Activated naive CD4-positive, alpha-beta T cell treated with anti-CD3 and anti-CD28 coated beads, Interleukin-2, amount 10 ng/mL, durations not matched to agents 7 days and 5 days (primary cell): ENCODE measurements around the gene GSTM3.
"Not testable (repeated sequence)": the region's sequence is repeated elsewhere in the genome, so short reads cannot be mapped to it uniquely, and the experiment has no call there.

Experiments
- CTCF ChIA-PET: fragments of 350-600 bp; sonication (Branson Sonifier 250); formaldehyde crosslinking; loops from one replicate; lab custom pipeline; 2021; ENCODE audit warnings: antibody characterized with exemption; lab: Charles Lee
- DNase-seq: peaks from one replicate; pipeline ENCODE4 v3.0.0-alpha.2; 2020
- H3K27ac Mint-ChIP-seq: one replicate; pipeline ENCODE4 v1.8.0; 2021; ENCODE audit warnings: mild to moderate bottlenecking, moderate library complexity, mixed read lengths
- H3K27me3 Mint-ChIP-seq: one replicate; pipeline ENCODE4 v1.8.0; 2021; ENCODE audit warnings: mild to moderate bottlenecking, mixed read lengths
- H3K36me3 Mint-ChIP-seq: one replicate; pipeline ENCODE4 v1.8.0; 2021; ENCODE audit warnings: mixed read lengths
- H3K4me1 Mint-ChIP-seq: one replicate; pipeline ENCODE4 v1.8.0; 2021; ENCODE audit warnings: mixed read lengths
- H3K4me3 Mint-ChIP-seq: one replicate; pipeline ENCODE4 v1.8.0; 2021; ENCODE audit warnings: mild to moderate bottlenecking, moderate library complexity, mixed read lengths
- H3K9me3 Mint-ChIP-seq: one replicate; pipeline ENCODE4 v1.8.0; 2021; ENCODE audit warnings: mixed read lengths

GSTM3 gene

DNA sequence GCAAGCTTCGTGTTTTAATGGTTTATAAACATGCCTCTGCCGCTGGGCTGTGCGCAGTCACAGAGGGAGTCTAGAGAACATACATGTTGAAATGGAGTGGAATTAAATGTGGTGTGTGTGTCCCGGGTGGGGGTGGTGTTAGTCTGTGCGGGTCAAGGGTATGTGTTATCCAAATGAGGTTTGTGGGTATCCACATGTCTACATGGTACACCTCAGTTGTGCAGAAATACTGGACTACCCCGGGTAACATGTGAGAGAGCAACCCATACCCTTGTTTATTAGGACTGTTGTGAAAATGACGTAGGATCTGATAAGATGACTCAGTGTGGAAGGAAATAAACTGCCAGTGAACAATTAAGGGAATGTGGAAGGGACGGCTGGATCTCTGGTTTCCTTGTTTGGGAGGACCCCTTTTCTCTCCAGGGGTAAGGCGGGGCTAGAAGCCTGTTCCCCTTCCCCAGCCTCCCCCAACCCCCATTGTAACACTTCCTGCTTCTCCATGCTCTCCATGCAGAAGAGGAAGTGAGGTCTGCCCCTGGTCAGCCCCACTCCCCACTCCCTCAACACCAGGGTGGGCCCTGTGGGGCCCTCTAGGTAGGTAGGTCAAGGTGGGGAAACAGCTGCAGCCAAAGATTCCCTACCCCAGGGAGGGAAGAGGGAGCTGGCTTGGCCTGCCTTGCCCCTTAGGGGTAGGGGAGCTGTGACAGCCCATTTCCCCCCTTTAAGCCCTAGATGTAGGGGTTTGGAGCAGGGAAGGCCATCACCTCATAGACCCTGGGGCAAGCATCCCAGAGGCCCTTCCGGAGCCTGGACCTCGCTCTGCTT lies 22.2 kb upstream of the GSTM3 start:
- no peak overlapping the region for H3K4me3 Mint-ChIP-seq
- H3K27me3 Mint-ChIP-seq: no peaks in the 10 kb centered on the region
- no peaks in the 10 kb centered on the region for H3K36me3 Mint-ChIP-seq
- H3K4me1 Mint-ChIP-seq: no peaks in the 10 kb centered on the region
- DNase-seq: peak; percentile 14
- H3K27ac Mint-ChIP-seq: no peak overlapping the region
- H3K9me3 Mint-ChIP-seq: no peaks in the 10 kb centered on the region
- CTCF ChIA-PET: interaction anchor here (0.7 to 1.6 kb wide), 4 partner anchors 11 to 221 kb away, joined by 3 to 7 read pairs (median 4); no protein-coding TSS in a partner anchor

DNA sequence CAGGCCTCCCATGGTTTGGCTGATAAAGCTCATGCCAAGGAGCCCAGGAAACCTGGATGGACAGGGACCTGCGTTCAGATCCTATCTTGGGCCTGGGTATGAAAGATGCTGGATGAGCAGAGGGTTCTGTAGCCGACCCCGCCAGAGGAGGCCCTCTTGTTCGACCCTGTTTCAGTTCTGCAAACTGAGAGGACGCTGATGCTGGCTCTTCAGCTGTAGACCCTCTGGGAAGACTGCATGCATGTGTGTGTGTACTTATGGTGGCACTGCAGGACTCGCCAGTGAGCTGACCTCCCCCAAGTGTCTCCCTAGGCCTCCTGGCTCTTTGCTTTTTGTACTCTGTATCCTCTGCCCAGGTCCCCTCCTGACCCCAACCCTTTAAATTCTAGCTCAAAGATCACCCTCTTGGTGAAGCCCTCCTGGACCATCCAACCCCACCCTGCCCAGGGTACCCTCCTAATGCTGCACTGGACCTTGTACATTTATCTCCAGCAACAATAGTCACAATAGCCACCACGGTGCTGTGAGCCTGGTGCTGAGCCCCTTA lies 21.3 kb upstream of the GSTM3 start:
- H3K4me1 Mint-ChIP-seq: no peaks in the 10 kb centered on the region
- no peaks in the 10 kb centered on the region for H3K9me3 Mint-ChIP-seq
- H3K27ac Mint-ChIP-seq: no peak overlapping the region
- peak; percentile 20 for DNase-seq
- no peak overlapping the region for H3K4me3 Mint-ChIP-seq
- CTCF ChIA-PET: interaction anchor here (1.0 to 1.6 kb wide), 3 partner anchors 12 to 122 kb away, joined by 3 to 7 read pairs (median 4); no protein-coding TSS in a partner anchor
- H3K36me3 Mint-ChIP-seq: no peaks in the 10 kb centered on the region
- H3K27me3 Mint-ChIP-seq: peaks cover 8% of the 10 kb centered on the region

DNA sequence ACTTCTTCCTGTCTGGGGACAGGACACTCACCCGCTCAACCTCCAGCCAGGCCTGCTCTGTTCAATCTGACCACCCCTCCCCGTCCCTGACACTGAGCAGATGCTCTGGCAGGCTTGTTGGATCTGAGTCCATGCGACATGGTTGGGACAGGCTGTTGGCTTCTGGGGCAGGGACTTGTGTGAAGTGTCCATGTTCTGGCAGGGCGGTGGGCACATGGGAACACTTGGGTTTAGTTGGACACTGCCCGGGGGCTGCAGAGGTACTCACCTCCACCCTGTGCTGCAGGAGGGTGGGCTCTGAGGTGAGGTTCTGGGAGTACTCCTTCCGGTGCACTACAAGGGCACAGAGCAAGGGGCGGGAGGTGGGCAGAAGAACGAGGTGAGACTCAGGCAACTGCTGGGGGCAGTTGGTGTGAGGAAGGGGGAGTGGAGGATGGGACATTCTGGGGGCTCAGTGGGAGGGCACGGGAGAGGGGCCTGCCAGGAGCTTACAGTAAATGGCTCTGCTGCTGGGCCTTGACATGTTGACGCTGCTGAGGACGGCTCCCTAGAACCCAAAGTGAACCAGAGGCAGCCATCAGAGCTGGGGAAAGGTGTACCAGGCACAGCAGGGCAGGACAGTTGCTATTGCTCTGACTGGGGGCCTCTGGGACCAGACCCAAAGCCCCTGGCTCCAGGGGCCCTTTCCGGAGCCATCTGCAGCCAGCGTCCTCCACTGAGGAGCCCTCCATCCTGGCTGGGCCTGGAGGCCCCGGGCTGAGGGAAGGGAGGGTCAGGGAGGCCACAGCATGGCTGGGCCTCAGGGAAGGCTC lies 20.6 kb upstream of the GSTM3 start:
- no peaks in the 10 kb centered on the region for H3K4me1 Mint-ChIP-seq

DNA sequence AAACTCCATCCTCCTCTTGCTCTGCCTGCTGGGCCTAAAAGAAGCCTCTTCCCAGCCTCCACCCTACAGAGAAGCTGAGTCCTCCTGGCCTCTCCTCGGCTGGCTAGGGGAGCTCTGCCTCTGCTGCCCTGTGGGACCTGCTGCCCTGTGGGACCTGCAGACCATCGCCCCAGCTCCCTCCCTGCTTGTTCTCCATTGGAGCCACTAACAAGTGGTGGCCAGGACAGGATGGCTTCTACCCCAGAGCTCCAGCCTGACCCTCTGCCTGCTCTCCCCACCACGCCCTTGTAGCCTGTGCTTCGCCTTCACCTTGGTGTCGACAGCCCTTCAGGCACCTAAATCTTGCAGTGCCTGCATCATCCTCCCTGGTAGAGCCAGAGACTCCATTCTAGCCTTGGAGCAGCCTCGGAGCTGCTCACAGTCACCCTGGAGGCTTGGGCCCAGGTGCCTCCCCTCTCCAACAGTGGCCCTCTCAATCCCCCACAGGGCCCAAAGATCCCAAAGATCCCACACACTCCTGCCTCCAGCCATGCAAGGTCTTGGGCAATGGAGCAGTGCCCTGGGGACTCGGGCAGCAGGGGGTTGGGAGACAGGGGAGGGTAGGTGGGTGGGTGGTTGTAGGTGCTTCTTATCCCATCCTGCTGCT lies 19.9 kb upstream of the GSTM3 start:
- H3K27ac Mint-ChIP-seq: peak overlapping the region; percentile 72
- DNase-seq: peak; percentile 18
- no peaks in the 10 kb centered on the region for H3K9me3 Mint-ChIP-seq
- H3K4me1 Mint-ChIP-seq: no peaks in the 10 kb centered on the region
- CTCF ChIA-PET: interaction anchor here (0.7 kb wide), 1 partner anchor 10 kb away, joined by 3 read pairs; no protein-coding TSS in a partner anchor
- H3K36me3 Mint-ChIP-seq: no peaks in the 10 kb centered on the region
- peaks cover 16% of the 10 kb centered on the region for H3K27me3 Mint-ChIP-seq
- H3K4me3 Mint-ChIP-seq: no peak overlapping the region

More for the DNA sequence above, 20.6 kb upstream of the GSTM3 start:
- H3K27ac Mint-ChIP-seq: no peak overlapping the region
- no peak for DNase-seq
- H3K4me3 Mint-ChIP-seq: no peak overlapping the region
- H3K9me3 Mint-ChIP-seq: no peaks in the 10 kb centered on the region
- CTCF ChIA-PET: interaction anchor here (1.0 to 1.6 kb wide), 3 partner anchors 13 to 122 kb away, joined by 3 to 7 read pairs (median 4); no protein-coding TSS in a partner anchor
- peaks cover 9% of the 10 kb centered on the region for H3K27me3 Mint-ChIP-seq
- H3K36me3 Mint-ChIP-seq: no peaks in the 10 kb centered on the region

DNA sequence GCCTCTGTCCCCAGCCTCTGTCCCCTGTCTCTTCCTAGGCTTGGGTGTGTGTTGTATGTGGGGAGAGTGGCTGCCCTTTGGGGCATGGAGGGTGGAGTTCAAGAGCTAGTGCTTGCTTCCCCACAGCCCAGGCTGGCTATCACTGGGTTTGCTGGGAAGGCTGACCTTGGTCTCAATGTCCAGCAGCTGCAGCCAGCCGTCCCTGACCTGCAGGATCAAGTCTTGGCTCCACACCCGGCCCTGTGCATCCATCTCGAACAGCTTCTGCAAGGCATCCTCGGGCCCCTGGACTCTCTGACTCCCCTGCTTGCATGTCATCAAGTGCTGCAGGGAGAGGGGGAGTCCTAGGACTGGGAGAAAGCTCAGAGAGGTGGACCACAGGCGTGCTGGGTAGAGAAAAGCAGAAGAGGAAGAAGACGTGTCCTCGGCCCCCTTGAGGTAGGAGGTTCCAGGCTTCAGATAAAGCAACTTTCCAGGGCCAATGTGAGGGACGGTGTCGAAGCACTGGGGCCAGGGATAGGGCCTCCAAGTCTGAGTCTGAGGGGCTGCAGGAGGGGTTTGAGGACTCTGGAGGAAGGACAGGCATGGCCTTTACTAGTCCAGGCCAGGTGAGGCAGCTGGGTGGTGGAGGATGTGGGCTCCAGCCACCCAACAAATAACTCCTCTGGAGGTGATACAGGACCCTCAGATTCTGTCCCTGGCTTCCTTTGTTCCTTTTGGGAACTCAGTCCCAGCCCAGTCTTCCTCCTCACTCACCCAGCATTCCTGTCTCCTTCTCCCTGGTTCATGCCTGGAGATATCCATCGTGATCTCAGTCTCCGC lies 18.9 kb upstream of the GSTM3 start:
- no peak overlapping the region for H3K27ac Mint-ChIP-seq
- no peak overlapping the region for H3K4me3 Mint-ChIP-seq
- H3K36me3 Mint-ChIP-seq: no peaks in the 10 kb centered on the region
- no peaks in the 10 kb centered on the region for H3K4me1 Mint-ChIP-seq
- no peaks in the 10 kb centered on the region for H3K9me3 Mint-ChIP-seq
- DNase-seq: no peak
- H3K27me3 Mint-ChIP-seq: peaks cover 18% of the 10 kb centered on the region
- CTCF ChIA-PET: interaction anchor here (0.7 to 1.2 kb wide), 2 partner anchors 9 to 15 kb away, joined by 3 read pairs; no protein-coding TSS in a partner anchor

DNA sequence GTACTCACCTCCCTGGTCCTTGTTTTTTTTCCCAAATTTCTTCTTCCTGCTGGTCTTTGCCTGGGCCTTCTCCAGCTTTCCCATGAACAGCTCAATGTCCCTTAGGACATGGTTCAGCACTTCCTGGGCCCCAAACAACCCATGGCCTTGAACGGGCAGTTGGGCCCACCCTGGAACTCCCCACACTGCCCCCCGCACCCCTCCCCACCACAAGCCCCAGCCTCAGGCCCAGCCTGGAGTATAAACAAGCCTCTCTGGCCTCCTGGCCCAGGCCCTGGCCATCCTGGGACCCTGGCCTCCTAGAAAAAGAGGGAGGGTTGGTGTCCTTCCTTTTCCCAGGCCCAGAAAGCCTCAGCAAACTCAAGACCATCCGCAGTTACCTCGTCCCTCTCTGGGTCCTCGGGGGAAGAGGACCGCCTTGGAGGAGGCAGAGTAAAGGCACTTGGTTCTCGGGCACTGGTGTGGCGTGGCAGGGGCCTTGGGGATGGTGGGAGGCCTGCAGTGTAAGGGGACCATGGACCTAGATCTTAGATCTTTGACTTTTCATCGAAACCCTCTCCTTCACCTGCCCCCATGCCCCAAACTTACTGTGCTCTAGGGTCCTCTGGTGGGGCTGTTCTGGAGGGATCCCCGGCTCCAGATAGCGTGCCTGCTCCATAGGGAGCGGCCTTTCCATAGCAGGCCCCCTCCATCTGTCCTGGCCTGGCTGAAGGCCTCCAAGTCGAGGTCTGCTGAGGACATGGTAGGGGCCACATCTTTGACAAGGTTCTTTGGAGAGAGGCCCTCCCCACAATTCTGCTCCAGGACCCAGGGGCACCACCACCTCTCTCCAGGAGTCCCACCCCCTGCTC lies 17.3 kb upstream of the GSTM3 start:
- no peaks in the 10 kb centered on the region for H3K36me3 Mint-ChIP-seq
- H3K9me3 Mint-ChIP-seq: no peaks in the 10 kb centered on the region
- no peak for DNase-seq
- H3K27me3 Mint-ChIP-seq: peaks cover 19% of the 10 kb centered on the region
- H3K27ac Mint-ChIP-seq: no peak overlapping the region
- CTCF ChIA-PET: interaction anchor here (0.8 kb wide), 1 partner anchor 118 kb away, joined by 3 read pairs; no protein-coding TSS in a partner anchor
- no peak overlapping the region for H3K4me3 Mint-ChIP-seq
- H3K4me1 Mint-ChIP-seq: no peaks in the 10 kb centered on the region

DNA sequence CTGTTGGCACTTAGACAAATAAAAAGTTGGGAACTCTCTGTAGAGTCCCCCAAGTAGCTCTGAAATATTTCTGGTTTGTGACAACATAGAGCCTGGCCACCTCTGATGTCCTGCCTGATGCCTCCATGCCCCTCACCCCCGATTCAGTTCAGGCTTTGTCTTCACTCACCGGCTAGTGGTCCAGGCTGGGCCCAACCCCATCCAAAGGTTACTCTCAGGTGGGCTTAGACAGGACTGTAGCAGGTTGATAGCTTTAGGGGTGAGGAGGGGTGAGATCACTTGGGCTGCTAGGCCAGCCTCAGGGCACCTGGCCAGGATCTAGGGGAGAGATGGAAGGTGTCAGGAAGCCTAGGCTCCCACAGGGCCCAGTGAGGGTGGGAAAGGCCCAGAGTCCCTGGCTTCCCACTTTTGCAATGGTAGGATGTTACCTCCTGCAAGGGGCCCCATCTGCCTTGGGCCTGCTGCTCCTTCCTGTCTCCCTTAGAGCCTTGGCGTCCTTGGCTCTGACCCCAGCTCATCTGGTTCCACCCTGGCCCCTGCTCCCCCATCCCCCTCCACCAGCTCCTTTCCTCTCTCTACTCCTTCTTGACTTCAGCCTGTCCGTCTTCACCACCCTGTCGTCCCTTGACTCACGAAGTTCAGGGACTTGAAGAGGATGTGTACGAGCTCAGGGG lies 16.1 kb upstream of the GSTM3 start:
- Mint-ChIP-seq H3K27me3 (peaks cover 28% of the 10 kb centered on the region), H3K27ac (no peak overlapping the region), H3K4me1 (no peaks in the 10 kb centered on the region), H3K9me3 (no peaks in the 10 kb centered on the region), H3K36me3 (no peaks in the 10 kb centered on the region), H3K4me3 (no peak overlapping the region)
- CTCF ChIA-PET: interaction anchor here (0.8 to 2.3 kb wide), 2 partner anchors 117 kb away, joined by 3 to 11 read pairs; no protein-coding TSS in a partner anchor
- no peak for DNase-seq

DNA sequence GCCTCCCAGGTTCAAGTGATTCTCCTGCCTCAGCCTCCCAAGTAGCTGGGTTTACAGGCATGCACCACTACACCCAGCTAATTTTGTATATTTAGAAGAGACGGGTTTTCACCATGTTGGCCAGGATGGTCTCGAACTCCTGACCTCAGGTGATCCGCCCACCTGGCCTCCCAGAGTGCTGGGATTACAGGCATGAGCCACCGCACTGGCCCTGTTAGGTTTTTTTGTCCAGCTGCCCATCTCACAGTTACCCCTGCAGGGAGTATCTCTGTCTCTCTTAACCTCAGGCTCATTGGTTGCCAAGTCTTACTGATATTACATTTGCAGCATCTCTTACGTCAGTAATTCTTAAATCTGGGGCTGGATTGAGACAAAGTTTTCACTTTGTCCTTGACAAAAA lies 15.5 kb upstream of the GSTM3 start:
- not testable (repeated sequence) for H3K4me1 Mint-ChIP-seq, H3K36me3 Mint-ChIP-seq, H3K27ac Mint-ChIP-seq, H3K9me3 Mint-ChIP-seq, H3K4me3 Mint-ChIP-seq, DNase-seq
- CTCF ChIA-PET: interaction anchor here (2.3 kb wide), 1 partner anchor 116 kb away, joined by 11 read pairs; no protein-coding TSS in a partner anchor
- peaks cover 35% of the 10 kb centered on the region for H3K27me3 Mint-ChIP-seq

DNA sequence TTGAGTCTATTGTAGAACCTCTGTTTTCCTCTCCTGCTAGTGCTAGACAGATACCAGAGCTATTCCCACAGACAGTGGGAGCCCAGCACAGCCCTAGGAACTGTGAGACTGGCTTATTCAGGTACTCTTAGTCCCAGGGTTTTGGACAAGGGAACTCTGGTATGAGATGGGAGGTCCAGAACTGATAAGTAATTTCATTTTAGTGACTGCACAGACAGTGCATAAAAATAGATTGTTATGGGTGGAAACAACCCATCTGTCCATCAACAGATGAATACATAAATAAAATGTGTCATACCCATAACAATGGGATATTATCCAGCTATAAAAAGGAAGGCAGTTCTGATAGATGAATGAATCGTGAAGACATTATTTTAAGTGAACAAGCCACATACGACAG lies 13.9 kb upstream of the GSTM3 start:
- CTCF ChIA-PET: interaction anchor here (0.9 to 2.3 kb wide), 2 partner anchors 112 to 115 kb away, joined by 3 to 11 read pairs; no protein-coding TSS in a partner anchor
- no peak overlapping the region for H3K4me3 Mint-ChIP-seq
- H3K27ac Mint-ChIP-seq: no peak overlapping the region

DNA sequence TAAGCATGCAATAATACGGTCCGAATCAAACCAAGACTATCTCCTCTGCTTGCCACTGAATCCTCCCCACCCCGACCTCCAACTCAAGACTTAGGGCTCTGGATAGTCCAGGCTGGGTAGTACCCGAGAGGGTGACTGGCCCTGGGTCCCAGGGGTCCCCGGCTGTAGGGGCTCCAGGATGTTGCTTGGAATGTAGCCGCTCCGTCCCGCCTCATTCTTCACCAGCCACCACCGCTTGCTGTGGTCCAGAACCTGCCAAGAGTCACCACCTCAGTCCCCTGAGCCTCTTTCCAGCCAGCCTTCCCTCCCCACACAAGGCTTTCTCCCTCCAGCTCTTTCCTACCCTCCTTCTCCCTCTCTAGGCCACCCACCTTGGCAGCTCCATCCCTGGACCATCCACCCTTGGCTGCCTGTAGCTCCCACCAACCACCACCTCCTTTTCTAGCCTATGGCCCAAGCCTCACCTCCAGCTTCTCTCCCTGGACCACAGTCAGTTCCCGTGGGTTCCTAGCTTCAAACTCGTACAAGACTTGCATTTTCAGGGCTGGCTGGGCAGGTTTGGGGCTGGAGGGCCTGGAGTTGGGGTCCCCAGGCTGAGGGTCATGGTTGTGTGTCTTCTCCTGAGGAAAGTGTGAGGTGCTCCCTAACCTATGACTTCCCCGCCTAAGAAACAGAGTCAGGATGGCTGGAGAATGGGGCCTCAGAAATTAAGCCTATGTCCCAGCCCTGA lies 10.9 kb upstream of the GSTM3 start:
- no peaks in the 10 kb centered on the region for H3K36me3 Mint-ChIP-seq
- H3K27ac Mint-ChIP-seq: no peak overlapping the region
- H3K9me3 Mint-ChIP-seq: peaks cover 3% of the 10 kb centered on the region
- no peaks in the 10 kb centered on the region for H3K4me1 Mint-ChIP-seq
- peaks cover 65% of the 10 kb centered on the region for H3K27me3 Mint-ChIP-seq
- CTCF ChIA-PET: interaction anchor here (1.2 kb wide), 1 partner anchor 22 kb away, joined by 3 read pairs; no protein-coding TSS in a partner anchor
- H3K4me3 Mint-ChIP-seq: no peak overlapping the region
- no peak for DNase-seq

More for the DNA sequence above, 13.9 kb upstream of the GSTM3 start:
- Mint-ChIP-seq H3K9me3 (no peaks in the 10 kb centered on the region), H3K4me1 (no peaks in the 10 kb centered on the region), H3K36me3 (no peaks in the 10 kb centered on the region), H3K27me3 (peaks cover 50% of the 10 kb centered on the region)
- DNase-seq: no peak

DNA sequence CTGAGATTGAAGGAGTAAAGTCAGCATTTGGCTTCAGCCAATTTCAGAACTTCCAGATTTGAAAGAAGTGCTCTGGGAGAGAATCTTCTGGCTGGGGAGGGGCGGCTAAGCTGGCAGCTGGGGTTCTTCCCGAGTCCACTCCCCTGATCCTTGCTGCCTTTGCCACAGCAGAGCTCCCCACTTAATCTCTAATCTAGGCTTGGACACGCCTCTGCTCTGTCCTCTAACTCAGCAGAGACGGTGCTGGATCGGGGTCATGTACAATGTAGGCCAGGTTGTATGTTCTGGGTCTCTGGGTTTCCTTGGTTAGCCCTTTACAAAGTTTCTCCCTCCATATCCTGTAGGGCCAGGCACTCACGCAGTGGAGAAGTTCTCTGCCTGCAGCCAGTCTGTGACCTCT lies 10.1 kb upstream of the GSTM3 start:
- CTCF ChIA-PET: interaction anchor here (0.8 to 1.2 kb wide), 2 partner anchors 10 to 23 kb away, joined by 3 read pairs; no protein-coding TSS in a partner anchor
- Mint-ChIP-seq H3K4me3 (no peak overlapping the region), H3K9me3 (peaks cover 3% of the 10 kb centered on the region), H3K4me1 (no peaks in the 10 kb centered on the region), H3K27ac (no peak overlapping the region), H3K36me3 (no peaks in the 10 kb centered on the region), H3K27me3 (peaks cover 61% of the 10 kb centered on the region)
- no peak for DNase-seq
